GM12874 (cell line): ENCODE data around the gene RAB36.

Source experiments
- CTCF ChIP-seq: IDR thresholded peaks from 2 replicates; pipeline ENCODE4 v1.5.1; 2011; ENCODE audit warnings: low read depth, mild to moderate bottlenecking, control low read depth, low read length, moderate library complexity; ENCODE audit not compliant: insufficient read depth

Gene RAB36

GRCh38 chr22:23180301-23180892 is 35.1 kb downstream of the RAB36 start, which contains the start of gene BCR:
TSS of gene BCR (plus strand) at chr22:23180509. CDS start at chr22:23180961, 452 bp downstream.
- TF ChIP-seq CTCF = peak; percentile 33

GRCh38 chr22:23180893-23181720 is 35.8 kb downstream of the RAB36 start:
- no peak for TF ChIP-seq CTCF

GRCh38 chr22:23181721-23182308 is 36.5 kb downstream of the RAB36 start:
- no peak for TF ChIP-seq CTCF

- no peak for TF ChIP-seq CTCF
Observed at GRCh38 chr22:23182309-23183060, 37.2 kb downstream of the RAB36 start.

GRCh38 chr22:23183061-23183698 is 37.9 kb downstream of the RAB36 start:
- no peak for TF ChIP-seq CTCF

GRCh38 chr22:23184100-23184763 is 39.0 kb downstream of the RAB36 start:
- TF ChIP-seq CTCF = no peak
